DND-41 (cell line): Measurements from ENCODE around the gene LRRC8A.

ENCODE experiments used
- ATAC-seq: fragments of 200-7000 bp; cut with Tn5 transposase; 3 replicates; pipeline ENCODE4 v1.9.1; 2021; ENCODE audit warnings: low read depth; ENCODE audit not compliant: insufficient read depth
- DNase-seq: peaks from one replicate; pipeline ENCODE4 v3.0.0-alpha.2; 2020
- H2AFZ ChIP-seq: 2 replicates; pipeline ENCODE4 v1.6.0; 2012; ENCODE audit warnings: low read depth, low read length
- H3K27ac ChIP-seq: 2 replicates; pipeline ENCODE4 v1.5.1; 2012; ENCODE audit warnings: low read length, inconsistent platforms
- H3K27me3 ChIP-seq: fragments of 200-600 bp; sonication (generic); 2 replicates; pipeline ENCODE4 v1.6.0; 2012; ENCODE audit warnings: low read length, mild to moderate bottlenecking, inconsistent platforms; ENCODE audit not compliant: insufficient read depth, poor library complexity
- H3K36me3 ChIP-seq: 2 replicates; pipeline ENCODE4 v1.5.1; 2012; ENCODE audit warnings: low read length, inconsistent platforms; ENCODE audit not compliant: insufficient read depth
- H3K4me1 ChIP-seq: 2 replicates; pipeline ENCODE4 v1.5.1; 2012; ENCODE audit warnings: mild to moderate bottlenecking, low read length; ENCODE audit not compliant: insufficient read depth
- H3K4me2 ChIP-seq: 2 replicates; pipeline ENCODE4 v1.6.0; 2012; ENCODE audit warnings: mild to moderate bottlenecking, moderate library complexity, low read length, inconsistent platforms; ENCODE audit not compliant: insufficient read depth
- H3K4me3 ChIP-seq, 2 experiments: fragments of 200-600 bp in 1 of 2; shearing (Covaris generic) in 1 of 2; 2 replicates each; pipeline ENCODE4 v1.5.1; 2012 to 2016; ENCODE audit warnings: inconsistent platforms in 2 of 2, low read length in 2 of 2, mild to moderate bottlenecking in 2 of 2, low read depth in 1 of 2, moderate library complexity in 1 of 2
- H3K79me2 ChIP-seq: 2 replicates; pipeline ENCODE4 v1.6.0; 2012; ENCODE audit warnings: low read length, inconsistent platforms; ENCODE audit not compliant: insufficient read depth
- H3K9ac ChIP-seq: 2 replicates; pipeline ENCODE4 v1.6.0; 2012; ENCODE audit warnings: low read depth, mild to moderate bottlenecking, inconsistent platforms, low read length, moderate library complexity
- H3K9me3 ChIP-seq: 2 replicates; pipeline ENCODE4 v1.5.1; 2012; ENCODE audit warnings: low read length, moderate library complexity, mild to moderate bottlenecking, inconsistent platforms; ENCODE audit not compliant: insufficient read depth, severe bottlenecking
- H4K20me1 ChIP-seq: 2 replicates; pipeline ENCODE4 v1.6.0; 2012; ENCODE audit warnings: low read length; ENCODE audit not compliant: insufficient read depth
- EZH2 ChIP-seq: IDR thresholded peaks from 3 replicates; pipeline ENCODE4 v1.6.1; 2012; ENCODE audit warnings: borderline replicate concordance, low read depth, mild to moderate bottlenecking, moderate library complexity, low read length, inconsistent platforms; ENCODE audit not compliant: severe bottlenecking
- TF ChIP-seq, protein P1 (sequence below): IDR thresholded peaks from 2 replicates; pipeline ENCODE4 v1.5.1; 2012; ENCODE audit warnings: borderline replicate concordance, low read length, moderate library complexity, mild to moderate bottlenecking; ENCODE audit not compliant: poor library complexity, severe bottlenecking; ENCODE audit errors: extremely low read depth

The LRRC8A gene

DNA sequence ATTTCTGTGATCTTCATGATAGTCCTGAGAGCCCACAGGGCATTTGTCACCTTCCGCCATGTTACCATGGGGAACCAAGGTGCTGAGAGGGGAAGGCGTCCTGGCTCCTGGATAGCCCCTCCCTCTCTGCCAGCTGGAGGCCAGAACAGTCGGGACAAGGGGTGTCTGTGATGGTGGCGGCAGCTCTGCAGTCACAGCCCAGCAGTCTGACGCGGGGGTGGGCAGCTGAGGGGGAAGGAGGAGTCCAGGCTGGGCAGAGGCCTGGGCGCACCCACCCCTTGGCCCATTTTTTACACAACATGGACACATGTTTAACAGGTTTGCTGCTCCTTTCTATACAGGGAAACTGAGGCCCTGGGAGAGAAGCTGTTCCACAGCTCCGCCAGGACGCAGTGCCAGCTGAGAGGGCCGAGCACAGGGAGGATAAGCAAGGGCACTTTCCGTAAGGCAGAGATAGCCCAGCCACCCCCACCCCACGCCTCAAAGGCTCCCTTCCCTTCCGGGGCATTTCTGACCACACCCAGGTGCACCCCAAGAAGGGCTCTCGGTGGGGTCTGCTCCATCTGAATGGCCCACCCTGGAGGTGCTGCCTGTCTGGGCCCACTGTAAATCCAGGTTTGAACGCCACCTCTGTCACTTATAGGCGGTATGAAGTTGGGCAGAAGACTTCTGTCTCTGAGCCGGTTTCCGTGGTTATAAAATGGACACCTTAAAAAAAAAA lies 17.1 kb downstream of the LRRC8A start:
- Histone ChIP-seq H3K9me3 (no peaks in the 10 kb centered on the region), H3K27ac (no peak overlapping the region), H3K9ac (no peak overlapping the region)

DNA sequence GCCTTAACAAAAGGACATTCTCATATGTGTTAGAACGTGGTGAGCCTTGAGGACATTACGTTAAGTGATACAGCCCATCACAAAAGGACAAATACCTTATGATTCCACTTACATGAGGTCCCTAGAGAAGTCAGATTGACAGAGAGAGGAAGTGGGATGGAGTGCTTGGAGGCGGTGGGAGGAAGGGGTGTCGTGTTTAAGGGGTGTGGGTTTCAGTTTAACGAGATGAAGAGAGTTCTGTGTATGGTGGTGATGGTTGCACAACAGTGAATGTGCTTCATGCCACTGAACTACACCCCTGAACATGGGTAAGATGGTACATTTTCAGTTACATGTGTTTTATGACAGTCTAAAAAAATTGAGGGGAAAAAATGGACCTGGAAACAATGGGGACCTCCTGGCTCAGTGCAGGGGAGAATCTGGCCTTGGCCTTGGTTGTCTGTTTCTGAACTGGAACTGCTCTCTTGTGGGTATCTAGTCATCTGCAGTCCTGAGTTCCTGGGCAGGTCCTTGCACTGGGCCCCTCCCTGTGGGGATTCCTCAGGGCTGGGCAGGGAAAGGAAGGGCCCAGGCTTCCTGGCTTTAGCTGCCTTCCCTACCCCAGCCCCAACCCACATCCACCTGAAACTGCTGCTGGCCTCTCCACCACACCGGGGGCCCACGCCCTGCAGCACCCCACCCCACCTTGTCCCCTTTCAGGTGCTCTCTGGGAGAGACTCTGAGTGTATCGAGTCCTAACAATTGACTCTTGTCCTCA lies 17.8 kb downstream of the LRRC8A start:
- H2AFZ ChIP-seq = no peak overlapping the region
- H3K27ac ChIP-seq = no peak overlapping the region
- no peak overlapping the region for H3K4me2 ChIP-seq
- H3K27me3 ChIP-seq = no peaks in the 10 kb centered on the region
- no peak overlapping the region for H3K9ac ChIP-seq
- DNase-seq (no peak), ATAC-seq (no peak)
- TF ChIP-seq EZH2 = no peak
- TF ChIP-seq, protein P1, sequence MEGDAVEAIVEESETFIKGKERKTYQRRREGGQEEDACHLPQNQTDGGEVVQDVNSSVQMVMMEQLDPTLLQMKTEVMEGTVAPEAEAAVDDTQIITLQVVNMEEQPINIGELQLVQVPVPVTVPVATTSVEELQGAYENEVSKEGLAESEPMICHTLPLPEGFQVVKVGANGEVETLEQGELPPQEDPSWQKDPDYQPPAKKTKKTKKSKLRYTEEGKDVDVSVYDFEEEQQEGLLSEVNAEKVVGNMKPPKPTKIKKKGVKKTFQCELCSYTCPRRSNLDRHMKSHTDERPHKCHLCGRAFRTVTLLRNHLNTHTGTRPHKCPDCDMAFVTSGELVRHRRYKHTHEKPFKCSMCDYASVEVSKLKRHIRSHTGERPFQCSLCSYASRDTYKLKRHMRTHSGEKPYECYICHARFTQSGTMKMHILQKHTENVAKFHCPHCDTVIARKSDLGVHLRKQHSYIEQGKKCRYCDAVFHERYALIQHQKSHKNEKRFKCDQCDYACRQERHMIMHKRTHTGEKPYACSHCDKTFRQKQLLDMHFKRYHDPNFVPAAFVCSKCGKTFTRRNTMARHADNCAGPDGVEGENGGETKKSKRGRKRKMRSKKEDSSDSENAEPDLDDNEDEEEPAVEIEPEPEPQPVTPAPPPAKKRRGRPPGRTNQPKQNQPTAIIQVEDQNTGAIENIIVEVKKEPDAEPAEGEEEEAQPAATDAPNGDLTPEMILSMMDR = no peak
- 0 out of 2 replicates have a peak, but pooled peaks cover 3% of the 10 kb centered on the region for H3K79me2 ChIP-seq
- H3K4me1 ChIP-seq = peaks cover 10% of the 10 kb centered on the region
- no peak overlapping the region for H3K4me3 ChIP-seq
- H3K9me3 ChIP-seq = no peaks in the 10 kb centered on the region
- H3K36me3 ChIP-seq = peaks cover 10% of the 10 kb centered on the region; the same call in 1 of the 2 replicates
- peaks cover 7% of the 10 kb centered on the region for H4K20me1 ChIP-seq

More for the DNA sequence above, 17.1 kb downstream of the LRRC8A start:
- peaks cover 11% of the 10 kb centered on the region; the same call in 1 of the 2 replicates for H3K36me3 ChIP-seq
- 0 out of 2 replicates have a peak, but pooled peaks cover 3% of the 10 kb centered on the region for H3K79me2 ChIP-seq
- ATAC-seq (no peak), DNase-seq (no peak)
- no peak overlapping the region for H2AFZ ChIP-seq
- peaks cover 10% of the 10 kb centered on the region for H3K4me1 ChIP-seq
- H3K27me3 ChIP-seq = no peaks in the 10 kb centered on the region
- no peak for TF ChIP-seq EZH2
- TF ChIP-seq, protein P1 = no peak
- peaks cover 7% of the 10 kb centered on the region for H4K20me1 ChIP-seq
- H3K4me3 ChIP-seq = no peak overlapping the region
- H3K4me2 ChIP-seq = no peak overlapping the region

DNA sequence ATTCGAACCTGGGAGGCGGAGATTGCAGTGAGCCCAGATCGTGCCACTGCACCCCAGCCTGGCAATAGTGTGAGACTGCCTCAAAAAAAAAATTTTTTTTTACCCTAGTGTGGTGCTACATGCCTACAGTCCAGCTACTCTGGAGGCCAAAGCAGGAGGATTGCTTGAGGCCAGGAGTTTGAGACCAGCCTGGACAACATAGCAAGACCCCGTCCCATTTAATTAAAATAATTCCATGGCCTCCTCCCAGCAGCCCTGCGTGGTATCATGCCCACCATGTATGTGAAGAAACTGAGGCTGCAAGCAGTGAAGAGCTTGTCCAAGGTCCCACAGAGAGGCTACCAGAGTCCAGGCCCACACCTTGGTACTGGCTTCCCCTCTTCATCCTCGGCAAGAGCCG lies 19.4 kb downstream of the LRRC8A start:
- peaks cover 10% of the 10 kb centered on the region for H3K4me1 ChIP-seq

More for the DNA sequence above, 19.4 kb downstream of the LRRC8A start:
- Histone ChIP-seq H4K20me1 (peaks cover 4% of the 10 kb centered on the region), H3K4me3 (no peak overlapping the region), H3K27ac (no peak overlapping the region), H3K27me3 (no peaks in the 10 kb centered on the region), H2AFZ (no peak overlapping the region), H3K9me3 (no peaks in the 10 kb centered on the region), H3K79me2 (0 out of 2 replicates have a peak, but pooled peaks cover 3% of the 10 kb centered on the region), H3K36me3 (peaks cover 5% of the 10 kb centered on the region; the same call in 1 of the 2 replicates), H3K4me2 (no peak overlapping the region), H3K9ac (no peak overlapping the region)
- no peak for DNase-seq
- no peak for ATAC-seq
- no peak for TF ChIP-seq EZH2
- TF ChIP-seq, protein P1 = no peak
